HG03108 (cell line): ENCODE results near the gene HYAL1.
A peak's percentile ranks its signal among the peaks of the same experiment; 100 is the strongest.
"Not testable (repeated sequence)": the region's sequence is repeated elsewhere in the genome, so short reads cannot be mapped to it uniquely, and the experiment has no call there.

Experiments used
- ATAC-seq: cut with Tn5 transposase; IDR thresholded peaks from one replicate; pipeline ENCODE4 v1.9.1; 2021; ENCODE audit warnings: moderate library complexity; ENCODE audit not compliant: unreplicated experiment

Gene HYAL1

GRCh38 chr3:50295553-50296431 lies 7.6 kb downstream of the HYAL1 start:
- no peak for ATAC-seq

- no peak for ATAC-seq
These were observed 8.6 kb downstream of the HYAL1 start for GRCh38 chr3:50294492-50295403.

GRCh38 chr3:50294089-50294488 lies 9.3 kb downstream of the HYAL1 start:
- ATAC-seq, result no peak

GRCh38 chr3:50293079-50293801 lies 10.1 kb downstream of the HYAL1 start:
- no peak for ATAC-seq

GRCh38 chr3:50292159-50293078 lies 11.0 kb downstream of the HYAL1 start, which contains the start of gene IFRD2:
Gene IFRD2 (minus strand): TSS chr3:50292429. CDS start chr3:50292274, 155 bp downstream.
- ATAC-seq, result peak; percentile 97

- ATAC-seq, result no peak
These were observed 13.2 kb downstream of the HYAL1 start for GRCh38 chr3:50290161-50290641.

- ATAC-seq, result no peak
These were observed 14.2 kb downstream of the HYAL1 start for GRCh38 chr3:50289130-50289529.

- no peak for ATAC-seq
These were observed 14.9 kb downstream of the HYAL1 start for GRCh38 chr3:50288387-50289007.

- no peak for ATAC-seq
These were observed 16.1 kb downstream of the HYAL1 start for GRCh38 chr3:50287262-50287661.

- ATAC-seq, result no peak
These were observed 16.8 kb downstream of the HYAL1 start for GRCh38 chr3:50286322-50287227.

- ATAC-seq, result not testable (repeated sequence)
These were observed 19.3 kb downstream of the HYAL1 start for GRCh38 chr3:50284121-50284520.

GRCh38 chr3:50279255-50280016 lies 23.9 kb downstream of the HYAL1 start:
- no peak for ATAC-seq

GRCh38 chr3:50278880-50279224 lies 24.5 kb downstream of the HYAL1 start, which contains the start of gene LSMEM2:
Gene LSMEM2 (plus strand): TSS chr3:50279087. CDS start chr3:50279114, 27 bp downstream.
- no peak for ATAC-seq

GRCh38 chr3:50278123-50278879 lies 25.1 kb downstream of the HYAL1 start:
- ATAC-seq, result no peak

GRCh38 chr3:50276762-50277101 lies 26.6 kb downstream of the HYAL1 start:
- ATAC-seq, result no peak

GRCh38 chr3:50275996-50276761 lies 27.2 kb downstream of the HYAL1 start:
- ATAC-seq, result no peak
